Erythroblast (primary cell): ENCODE measurements around the gene PRB4.

Experiments used
- GATA1 ChIP-seq: IDR thresholded peaks from 2 replicates; pipeline ENCODE4 v1.6.1; 2011; ENCODE audit warnings: low read depth, mild to moderate bottlenecking, control low read depth, low read length, moderate library complexity
- POLR2A ChIP-seq: IDR thresholded peaks from 2 replicates; pipeline ENCODE4 v1.6.1; 2011; ENCODE audit warnings: mild to moderate bottlenecking, low read length

GRCh38 chr12:11324426-11324825 is 14.2 kb upstream of the PRB4 start:
- TF ChIP-seq POLR2A (no peak), GATA1 (no peak)
